Placental pericyte (primary cell): ENCODE results near the gene NLRP8. TPM values are rescaled to one million over a fixed set of nuclear protein-coding genes. Genes with fewer than 3 reads are reported as not detected.

Source experiments
- total RNA-seq: library from RNA; depleted of rRNA; stranded (reverse); fragments of >200 nt; gene quantifications from 2 replicates; pipeline ENCODE4 v1.2.3, GENCODE V29; 2012

NLRP8 gene
- not detected in 2 replicates for total RNA-seq

DNA sequence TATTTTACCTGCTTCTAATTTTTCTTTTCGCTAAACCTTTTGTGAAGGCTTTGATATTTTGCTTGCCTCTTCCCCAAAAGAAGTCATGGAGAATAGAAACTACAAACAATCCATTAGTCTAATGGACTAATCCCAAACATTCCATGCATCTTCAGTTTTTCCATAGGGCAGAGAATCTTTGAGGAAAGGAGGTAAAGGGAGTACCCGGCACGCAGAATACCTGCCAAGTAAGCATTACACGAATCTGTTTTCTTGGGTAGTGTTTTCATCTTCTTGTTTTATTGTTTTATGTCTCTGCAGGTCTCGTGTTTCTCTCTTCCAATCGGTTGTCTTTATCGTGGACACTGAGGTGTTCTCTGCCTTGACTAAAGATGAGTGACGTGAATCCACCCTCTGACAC is at the start of gene NLRP8:
Gene NLRP8 (plus strand): TSS at position 301 of the 400 bp plus-strand sequence.

DNA sequence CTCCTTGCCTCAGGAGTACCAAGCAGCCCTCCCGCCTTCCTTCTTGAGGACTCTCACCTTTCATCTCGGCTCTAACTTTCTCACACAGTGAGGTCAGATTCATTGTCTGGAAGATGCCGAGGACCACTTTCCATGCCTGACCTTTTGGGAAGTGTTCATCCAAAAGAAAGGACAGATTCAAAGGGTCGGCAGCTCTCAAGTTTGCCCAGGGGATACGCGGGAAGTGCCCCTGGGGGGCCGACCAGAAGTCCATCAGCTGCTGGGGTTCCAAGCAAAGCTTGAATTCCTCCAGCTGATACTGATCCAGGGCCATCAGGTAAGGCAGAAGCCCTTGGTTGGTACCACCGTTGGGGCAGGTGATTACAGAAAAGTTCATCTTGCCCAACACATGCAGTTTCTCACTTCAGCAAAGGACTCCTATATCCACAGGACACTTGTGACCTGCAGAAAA is 15.7 kb upstream of the NLRP8 start, which contains the start of gene NLRP13:
Gene NLRP13 (minus strand): TSS at position 401 of the 451 bp plus-strand sequence. CDS start 25 bp downstream, at position 376.

DNA sequence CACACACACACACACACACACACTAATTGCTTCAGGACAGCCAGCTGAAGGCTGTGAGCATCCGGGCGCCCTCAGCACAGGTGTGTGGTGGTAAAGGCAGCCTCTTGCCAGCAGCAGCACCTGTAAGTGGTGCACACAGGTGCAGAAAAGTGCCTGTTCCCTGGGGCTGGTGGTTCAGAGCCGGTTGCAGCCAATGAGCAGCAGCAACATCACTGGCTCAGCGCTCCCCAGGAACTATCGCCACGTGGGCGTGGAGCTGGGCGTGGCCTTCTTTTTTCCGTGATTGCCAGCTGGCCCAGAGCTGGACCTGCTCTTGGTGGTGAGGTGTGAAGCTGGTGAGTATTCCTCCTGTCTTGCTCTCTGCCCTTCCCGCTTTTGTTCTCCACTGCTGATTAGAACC is 38.9 kb downstream of the NLRP8 start, which contains the start of gene NLRP5:
Gene NLRP5 (plus strand): TSS at position 289 of the 400 bp plus-strand sequence.

Other genes with a start within 250 kb of the NLRP8 start
- gene NLRP9, start 209.4 kb upstream of the NLRP8 start, total RNA-seq: not detected in 2 replicates
- not detected in 2 replicates for gene RFPL4A, start 188.7 kb upstream of the NLRP8 start, total RNA-seq
- gene RFPL4AL1, start 178.7 kb upstream of the NLRP8 start, total RNA-seq: not detected in 2 replicates
- gene NLRP11, start 115.8 kb upstream of the NLRP8 start, total RNA-seq: not detected in 2 replicates
- under 0.01 TPM in 1 of 2 replicates, not detected in the other for gene NLRP4, start 111.3 kb upstream of the NLRP8 start, total RNA-seq
- not detected in 2 replicates for gene NLRP13, start 15.5 kb upstream of the NLRP8 start, total RNA-seq
- gene NLRP5, start 38.9 kb downstream of the NLRP8 start, total RNA-seq: not detected in 2 replicates
- gene ZNF787, start 173.5 kb downstream of the NLRP8 start, total RNA-seq: 17.5 and 37.5 TPM in 2 replicates
- gene ZNF444, start 193.5 kb downstream of the NLRP8 start, total RNA-seq: 13.1 and 16.9 TPM in 2 replicates
- not detected in 2 replicates for gene GALP, start 228.2 kb downstream of the NLRP8 start, total RNA-seq
- gene ZSCAN5B, start 250.0 kb downstream of the NLRP8 start, total RNA-seq: not detected in 2 replicates